ENCODE data around the gene PDLIM4. TPM values are rescaled to one million over a fixed set of nuclear protein-coding genes. Genes with fewer than 3 reads are reported as not detected.

PDLIM4 gene
- polyA plus RNA-seq, 1 donor (not counting 4 experiments of a cell fraction or from before 2014, with no cell fraction given), result 38.3 TPM

GRCh38 chr5:132256086-132256782 is 1.3 kb upstream of the PDLIM4 start:
- H2AFZ ChIP-seq (ENCODE audit: control insufficient read depth, low read length), result no peak overlapping the region
- no peak for FAIRE-seq
- no peak overlapping the region for H3K4me2 ChIP-seq (ENCODE audit: control insufficient read depth, extremely low read depth, insufficient read depth, low read depth, low read length)
- H3K4me3 ChIP-seq (ENCODE audit: control insufficient read depth in 2 of 3, extremely low read depth in 1 of 3, insufficient read depth in 2 of 3, low read depth in 1 of 3, low read length in 3 of 3), result no peak overlapping the region
- TF ChIP-seq CTCF (optimal IDR thresholded peaks at IDR 0.05 in 1 of 3, IDR thresholded peaks at IDR 0.05 in 1 of 3, conservative IDR thresholded peaks at IDR 0.05 in 1 of 3; ENCODE audit: extremely low read depth in 1 of 3, insufficient read depth in 2 of 3, low read length in 3 of 3), result no peak
- TF ChIP-seq EZH2 (IDR thresholded peaks at IDR 0.05; ENCODE audit: low read length), result no peak
- no peaks in the 10 kb centered on the region for H3K9me3 ChIP-seq (ENCODE audit: control insufficient read depth, low read depth, low read length)
- dilution Hi-C loops (cut with MboI; ENCODE audit: extremely low pct_ligation_motif_present, low sequenced_read_pairs), result no loop called here
- no peaks in the 10 kb centered on the region for H4K20me1 ChIP-seq (ENCODE audit: control insufficient read depth, extremely low read depth, insufficient read depth, low read length)
- H3K9ac ChIP-seq (ENCODE audit: control insufficient read depth, extremely low read depth, insufficient read depth, low read length), result no peak overlapping the region
- H3K27me3 ChIP-seq (ENCODE audit: control insufficient read depth, extremely low read depth, insufficient read depth, low read length), result no peaks in the 10 kb centered on the region
- DNase-seq (ENCODE audit: low read depth, low spot score), result no peak
- peaks cover under 1% of the 10 kb centered on the region for H3K9me1 ChIP-seq (ENCODE audit: control insufficient read depth, extremely low read depth, insufficient read depth, low read length)
- H3K27ac ChIP-seq (ENCODE audit: control insufficient read depth, insufficient read depth, low read length), result no peak overlapping the region
- H3K4me1 ChIP-seq (ENCODE audit: control insufficient read depth, extremely low read depth, insufficient read depth, low read length), result peaks cover 42% of the 10 kb centered on the region
- peaks cover 0 to 2% of the 10 kb centered on the region in 2 experiments for H3K36me3 ChIP-seq (ENCODE audit: control insufficient read depth in 2 of 2, extremely low read depth in 1 of 2, insufficient read depth in 2 of 2, low read length in 2 of 2)
- H3K79me2 ChIP-seq (ENCODE audit: control insufficient read depth, insufficient read depth, low read length), result peaks cover 17% of the 10 kb centered on the region

GRCh38 chr5:132256783-132257130 is 739 bp upstream of the PDLIM4 start:
- H3K9ac ChIP-seq (ENCODE audit: control insufficient read depth, extremely low read depth, insufficient read depth, low read length), result peak overlapping the region; percentile 60
- H3K4me2 ChIP-seq (ENCODE audit: control insufficient read depth, extremely low read depth, insufficient read depth, low read depth, low read length), result no peak overlapping the region

More at GRCh38 chr5:132256783-132257130, 739 bp upstream of the PDLIM4 start:
- no peak for TF ChIP-seq CTCF (optimal IDR thresholded peaks at IDR 0.05 in 1 of 3, IDR thresholded peaks at IDR 0.05 in 1 of 3, conservative IDR thresholded peaks at IDR 0.05 in 1 of 3; ENCODE audit: extremely low read depth in 1 of 3, insufficient read depth in 2 of 3, low read length in 3 of 3)
- TF ChIP-seq EZH2 (IDR thresholded peaks at IDR 0.05; ENCODE audit: low read length), result no peak
- Histone ChIP-seq H3K4me3 (ENCODE audit: control insufficient read depth in 2 of 3, extremely low read depth in 1 of 3, insufficient read depth in 2 of 3, low read depth in 1 of 3, low read length in 3 of 3) (no peak overlapping the region), H3K27me3 (ENCODE audit: control insufficient read depth, extremely low read depth, insufficient read depth, low read length) (no peaks in the 10 kb centered on the region), H3K9me1 (ENCODE audit: control insufficient read depth, extremely low read depth, insufficient read depth, low read length) (peaks cover 2% of the 10 kb centered on the region), H4K20me1 (ENCODE audit: control insufficient read depth, extremely low read depth, insufficient read depth, low read length) (no peaks in the 10 kb centered on the region), H2AFZ (ENCODE audit: control insufficient read depth, low read length) (no peak overlapping the region), H3K79me2 (ENCODE audit: control insufficient read depth, insufficient read depth, low read length) (peaks cover 22% of the 10 kb centered on the region), H3K27ac (ENCODE audit: control insufficient read depth, insufficient read depth, low read length) (no peak overlapping the region), H3K9me3 (ENCODE audit: control insufficient read depth, low read depth, low read length) (no peaks in the 10 kb centered on the region), H3K4me1 (ENCODE audit: control insufficient read depth, extremely low read depth, insufficient read depth, low read length) (peaks cover 47% of the 10 kb centered on the region), H3K36me3 (ENCODE audit: control insufficient read depth in 2 of 2, extremely low read depth in 1 of 2, insufficient read depth in 2 of 2, low read length in 2 of 2) (peaks cover 0 to 4% of the 10 kb centered on the region in 2 experiments)
- dilution Hi-C loops (cut with MboI; ENCODE audit: extremely low pct_ligation_motif_present, low sequenced_read_pairs), result no loop called here
- no peak for FAIRE-seq
- no peak for DNase-seq (ENCODE audit: low read depth, low spot score)

Measured in keratinocyte (primary cell).